Liver (tissue), 3 donors: Measurements from ENCODE around the gene CRACDL.

Experiments
- CTCF ChIP-seq: fragments of 150-350 bp; IDR thresholded peaks from 2 replicates; pipeline ENCODE4 v1.5.1; 2017; ENCODE audit warnings: improper control_type of control experiment, low read depth, low read length; ENCODE audit not compliant: missing input control
- RAD21 ChIP-seq, 2 donors: IDR thresholded peaks; 2 replicates each; pipeline ENCODE4 v1.6.1; 2016; ENCODE audit warnings: antibody characterized with exemption in 2 of 2, mild to moderate bottlenecking in 2 of 2
- SP1 ChIP-seq: IDR thresholded peaks from 2 replicates; pipeline ENCODE4 v1.6.1; 2018; ENCODE audit warnings: antibody characterized with exemption, mild to moderate bottlenecking
- TF ChIP-seq, protein P1 (sequence below): IDR thresholded peaks from 2 replicates; pipeline ENCODE4 v1.6.1; 2016; ENCODE audit warnings: antibody characterized with exemption
- TF ChIP-seq, protein P2 (sequence below): IDR thresholded peaks from 2 replicates; pipeline ENCODE4 v1.6.1; 2016; ENCODE audit warnings: antibody characterized with exemption, mild to moderate bottlenecking
- TF ChIP-seq, protein P3 (sequence below): IDR thresholded peaks from 2 replicates; pipeline ENCODE4 v1.6.1; 2016; ENCODE audit warnings: antibody characterized with exemption
- donor health status: healthy.
- donor health status: healthy.

DNA sequence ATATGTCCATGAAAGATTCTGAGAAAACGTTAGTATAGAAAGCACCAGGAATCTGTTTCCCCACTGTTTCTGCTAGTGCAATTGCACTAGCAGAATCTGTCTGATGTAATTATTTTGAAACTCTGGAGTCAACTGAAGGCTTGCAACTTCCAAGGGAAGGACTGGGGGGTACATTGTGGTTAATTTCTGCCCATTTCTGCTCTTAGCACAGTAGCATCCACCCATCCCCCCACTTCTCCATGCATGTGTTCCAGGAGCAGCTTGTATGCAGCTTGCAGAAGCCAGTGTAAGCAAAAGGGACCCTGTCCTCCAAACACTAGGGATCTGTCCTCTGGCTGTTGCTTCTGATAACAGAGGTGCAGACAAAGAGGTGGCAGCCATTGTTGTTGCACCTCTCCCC is 74.4 kb downstream of the CRACDL start:
- TF ChIP-seq SP1 (no peak), RAD21 (IDR thresholded peaks at IDR 0.05) (no peak), CTCF (no peak)
- TF ChIP-seq, protein P1, sequence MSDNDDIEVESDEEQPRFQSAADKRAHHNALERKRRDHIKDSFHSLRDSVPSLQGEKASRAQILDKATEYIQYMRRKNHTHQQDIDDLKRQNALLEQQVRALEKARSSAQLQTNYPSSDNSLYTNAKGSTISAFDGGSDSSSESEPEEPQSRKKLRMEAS: no peak
- TF ChIP-seq, protein P2, sequence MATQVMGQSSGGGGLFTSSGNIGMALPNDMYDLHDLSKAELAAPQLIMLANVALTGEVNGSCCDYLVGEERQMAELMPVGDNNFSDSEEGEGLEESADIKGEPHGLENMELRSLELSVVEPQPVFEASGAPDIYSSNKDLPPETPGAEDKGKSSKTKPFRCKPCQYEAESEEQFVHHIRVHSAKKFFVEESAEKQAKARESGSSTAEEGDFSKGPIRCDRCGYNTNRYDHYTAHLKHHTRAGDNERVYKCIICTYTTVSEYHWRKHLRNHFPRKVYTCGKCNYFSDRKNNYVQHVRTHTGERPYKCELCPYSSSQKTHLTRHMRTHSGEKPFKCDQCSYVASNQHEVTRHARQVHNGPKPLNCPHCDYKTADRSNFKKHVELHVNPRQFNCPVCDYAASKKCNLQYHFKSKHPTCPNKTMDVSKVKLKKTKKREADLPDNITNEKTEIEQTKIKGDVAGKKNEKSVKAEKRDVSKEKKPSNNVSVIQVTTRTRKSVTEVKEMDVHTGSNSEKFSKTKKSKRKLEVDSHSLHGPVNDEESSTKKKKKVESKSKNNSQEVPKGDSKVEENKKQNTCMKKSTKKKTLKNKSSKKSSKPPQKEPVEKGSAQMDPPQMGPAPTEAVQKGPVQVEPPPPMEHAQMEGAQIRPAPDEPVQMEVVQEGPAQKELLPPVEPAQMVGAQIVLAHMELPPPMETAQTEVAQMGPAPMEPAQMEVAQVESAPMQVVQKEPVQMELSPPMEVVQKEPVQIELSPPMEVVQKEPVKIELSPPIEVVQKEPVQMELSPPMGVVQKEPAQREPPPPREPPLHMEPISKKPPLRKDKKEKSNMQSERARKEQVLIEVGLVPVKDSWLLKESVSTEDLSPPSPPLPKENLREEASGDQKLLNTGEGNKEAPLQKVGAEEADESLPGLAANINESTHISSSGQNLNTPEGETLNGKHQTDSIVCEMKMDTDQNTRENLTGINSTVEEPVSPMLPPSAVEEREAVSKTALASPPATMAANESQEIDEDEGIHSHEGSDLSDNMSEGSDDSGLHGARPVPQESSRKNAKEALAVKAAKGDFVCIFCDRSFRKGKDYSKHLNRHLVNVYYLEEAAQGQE: no peak
- TF ChIP-seq, protein P3, sequence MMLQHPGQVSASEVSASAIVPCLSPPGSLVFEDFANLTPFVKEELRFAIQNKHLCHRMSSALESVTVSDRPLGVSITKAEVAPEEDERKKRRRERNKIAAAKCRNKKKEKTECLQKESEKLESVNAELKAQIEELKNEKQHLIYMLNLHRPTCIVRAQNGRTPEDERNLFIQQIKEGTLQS: no peak
